HG03378 (cell line): ENCODE measurements around the gene DLD.
"Not testable (repeated sequence)": the region's sequence is repeated elsewhere in the genome, so short reads cannot be mapped to it uniquely, and the experiment has no call there.

ENCODE experiments used
- ATAC-seq: cut with Tn5 transposase; IDR thresholded peaks from one replicate; pipeline ENCODE4 v1.9.1; 2021; ENCODE audit warnings: mild to moderate bottlenecking, moderate library complexity; ENCODE audit not compliant: unreplicated experiment

The DLD gene, protein sequence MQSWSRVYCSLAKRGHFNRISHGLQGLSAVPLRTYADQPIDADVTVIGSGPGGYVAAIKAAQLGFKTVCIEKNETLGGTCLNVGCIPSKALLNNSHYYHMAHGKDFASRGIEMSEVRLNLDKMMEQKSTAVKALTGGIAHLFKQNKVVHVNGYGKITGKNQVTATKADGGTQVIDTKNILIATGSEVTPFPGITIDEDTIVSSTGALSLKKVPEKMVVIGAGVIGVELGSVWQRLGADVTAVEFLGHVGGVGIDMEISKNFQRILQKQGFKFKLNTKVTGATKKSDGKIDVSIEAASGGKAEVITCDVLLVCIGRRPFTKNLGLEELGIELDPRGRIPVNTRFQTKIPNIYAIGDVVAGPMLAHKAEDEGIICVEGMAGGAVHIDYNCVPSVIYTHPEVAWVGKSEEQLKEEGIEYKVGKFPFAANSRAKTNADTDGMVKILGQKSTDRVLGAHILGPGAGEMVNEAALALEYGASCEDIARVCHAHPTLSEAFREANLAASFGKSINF

DNA sequence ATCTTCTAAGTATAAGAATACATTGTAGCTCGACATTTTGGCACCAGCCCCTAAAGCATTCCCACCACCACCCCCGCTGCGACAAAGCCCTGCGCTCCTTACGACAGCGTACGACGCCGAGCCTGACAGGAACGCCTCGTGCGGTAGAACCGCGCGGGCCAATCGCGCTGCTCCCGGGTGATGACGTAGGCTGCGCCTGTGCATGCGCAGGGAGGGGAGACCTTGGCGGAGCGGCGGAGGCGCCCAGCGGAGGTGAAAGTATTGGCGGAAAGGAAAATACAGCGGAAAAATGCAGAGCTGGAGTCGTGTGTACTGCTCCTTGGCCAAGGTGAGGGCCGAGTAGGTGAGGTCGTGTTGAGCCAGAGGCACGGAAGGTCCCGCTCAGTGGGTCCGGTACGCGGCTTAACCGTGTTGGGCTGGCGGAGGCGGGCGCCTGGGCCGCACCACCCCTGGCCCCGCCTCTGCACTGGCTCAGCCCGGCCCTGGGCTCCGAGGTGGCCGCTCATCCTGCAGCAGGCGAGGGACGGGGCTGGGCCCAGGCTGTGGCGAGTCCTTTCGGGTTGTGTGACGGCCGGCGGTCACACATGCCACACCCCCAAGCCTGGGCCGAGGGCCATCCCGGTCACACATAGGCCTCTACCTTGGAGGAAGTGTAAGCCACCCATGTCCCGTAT, at the start of gene DLD:
Gene DLD (plus strand): TSS at position 222 of the 674 bp plus-strand sequence. CDS start 68 bp downstream, at position 290.
- ATAC-seq: peak; percentile 98

DNA sequence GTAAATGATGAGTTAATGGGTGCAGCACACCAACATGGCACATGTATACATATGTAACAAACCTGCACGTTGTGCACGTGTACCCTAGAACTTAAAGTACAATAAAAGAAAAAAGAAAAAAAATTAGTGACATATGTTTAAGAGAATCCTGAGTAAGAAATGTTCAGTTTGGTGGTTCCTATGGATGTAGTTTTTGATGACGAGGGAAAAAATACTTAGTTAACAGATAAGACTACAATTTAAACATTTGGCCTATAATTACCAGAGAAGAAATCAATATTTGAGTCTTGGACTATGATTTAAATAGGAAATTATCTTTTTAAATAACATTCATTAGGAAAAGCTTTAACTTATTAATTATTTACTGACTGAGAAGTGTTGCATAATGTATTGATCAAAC, 48.8 kb upstream of the DLD start:
- ATAC-seq: no peak

DNA sequence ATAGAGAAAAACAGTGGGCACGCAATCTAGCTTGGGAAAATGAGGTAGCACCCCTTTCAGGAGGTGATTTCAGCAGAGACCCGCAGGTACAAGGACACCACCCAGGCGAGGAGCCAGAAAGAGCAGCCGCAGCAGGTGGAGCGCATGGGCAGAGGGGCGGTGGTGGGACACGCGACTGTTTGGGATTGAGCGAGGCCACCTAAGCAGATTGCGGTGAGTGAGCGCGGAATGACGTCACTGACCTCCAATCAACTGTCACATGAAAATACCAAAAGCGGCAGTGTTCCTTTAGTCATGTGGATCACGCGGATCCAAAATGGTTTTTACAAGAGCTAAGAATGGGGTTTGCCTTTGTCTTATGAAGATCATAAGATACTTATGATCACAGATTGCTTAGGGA, 47.8 kb upstream of the DLD start:
- ATAC-seq: no peak

DNA sequence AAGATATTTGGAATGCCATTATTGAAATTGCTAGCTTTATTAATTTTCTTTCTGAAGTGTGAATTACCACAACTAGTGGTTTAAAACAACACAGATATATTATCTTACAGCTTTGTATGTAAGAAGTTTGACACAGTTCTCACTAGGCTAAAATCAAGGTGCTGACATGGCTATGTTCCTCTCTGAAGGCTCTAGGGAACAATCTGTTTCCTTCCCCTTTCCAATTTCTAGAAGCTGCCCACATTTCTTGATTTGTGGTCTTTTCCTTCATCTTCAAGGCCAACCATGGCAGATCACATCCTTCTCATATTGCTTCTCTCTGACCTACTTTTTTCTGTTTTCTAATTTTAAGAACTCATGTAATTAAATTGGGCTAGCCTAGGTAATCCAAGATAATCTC, 44.7 kb upstream of the DLD start:
- no peak for ATAC-seq

DNA sequence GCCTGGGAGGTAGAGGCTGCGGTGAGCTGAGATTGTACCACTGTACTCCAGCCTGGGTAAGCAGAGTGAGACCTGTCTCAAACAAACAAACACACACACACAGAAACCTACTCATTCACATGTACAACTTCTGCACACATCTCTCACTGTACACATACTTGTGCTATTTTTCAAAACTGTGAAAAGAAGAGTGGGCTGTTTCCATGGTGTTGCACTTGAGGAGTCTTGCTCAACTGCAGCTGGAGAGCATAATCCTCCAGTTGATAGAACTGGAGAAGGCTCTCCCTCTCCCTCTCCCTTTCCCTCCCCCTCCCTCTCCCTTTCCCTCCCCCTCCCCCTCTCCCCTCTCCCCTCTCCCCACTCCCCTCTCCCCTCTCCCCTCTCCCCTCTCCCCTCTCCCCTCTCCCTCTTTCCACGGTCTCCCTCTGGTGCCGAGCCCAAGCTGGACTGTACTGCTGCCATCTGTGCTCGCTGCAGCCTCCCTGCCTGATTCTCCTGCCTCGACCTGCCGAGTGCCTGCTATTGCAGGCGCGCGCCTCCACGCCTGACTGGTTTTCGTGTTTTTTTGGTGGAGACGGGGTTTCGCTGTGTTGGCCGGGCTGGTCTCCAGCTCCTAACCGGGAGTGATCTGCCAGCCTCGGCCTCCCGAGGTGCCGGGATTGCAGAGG, 43.7 kb upstream of the DLD start:
- ATAC-seq: no peak

DNA sequence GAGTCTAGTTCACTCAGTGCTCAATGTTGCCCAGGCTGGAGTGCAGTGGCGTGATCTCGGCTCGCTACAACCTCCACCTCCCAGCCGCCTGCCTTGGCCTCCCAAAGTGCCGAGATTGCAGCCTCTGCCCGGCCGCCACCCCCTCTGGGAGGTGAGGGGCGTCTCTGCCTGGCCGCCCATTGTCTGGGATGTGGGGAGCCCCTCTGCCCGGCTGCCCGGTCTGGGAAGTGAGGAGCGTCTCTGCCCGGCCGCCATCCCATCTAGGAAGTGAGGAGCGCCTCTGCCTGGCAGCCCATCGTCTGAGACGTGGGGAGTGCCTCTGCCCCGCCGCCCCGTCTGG, 43.2 kb upstream of the DLD start:
- ATAC-seq: not testable (repeated sequence)

DNA sequence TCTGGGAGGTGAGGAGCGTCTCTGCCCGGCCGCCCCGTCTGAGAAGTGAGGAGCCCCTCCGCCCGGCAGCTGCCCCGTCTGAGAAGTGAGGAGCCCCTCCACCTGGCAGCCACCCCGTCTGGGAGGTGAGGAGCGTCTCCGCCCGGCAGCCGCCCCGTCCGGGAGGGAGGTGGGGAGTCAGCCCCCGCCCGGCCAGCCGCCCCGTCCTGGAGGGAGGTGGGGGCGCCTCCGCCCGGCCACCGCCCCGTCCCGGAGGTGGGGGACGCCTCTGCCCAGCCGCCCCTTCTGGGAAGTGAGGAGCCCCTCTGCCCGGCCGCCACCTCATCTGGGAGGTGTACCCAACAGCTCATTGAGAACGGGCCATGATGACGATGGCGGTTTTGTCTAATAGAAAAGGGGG, 42.8 kb upstream of the DLD start:
- not testable (repeated sequence) for ATAC-seq

DNA sequence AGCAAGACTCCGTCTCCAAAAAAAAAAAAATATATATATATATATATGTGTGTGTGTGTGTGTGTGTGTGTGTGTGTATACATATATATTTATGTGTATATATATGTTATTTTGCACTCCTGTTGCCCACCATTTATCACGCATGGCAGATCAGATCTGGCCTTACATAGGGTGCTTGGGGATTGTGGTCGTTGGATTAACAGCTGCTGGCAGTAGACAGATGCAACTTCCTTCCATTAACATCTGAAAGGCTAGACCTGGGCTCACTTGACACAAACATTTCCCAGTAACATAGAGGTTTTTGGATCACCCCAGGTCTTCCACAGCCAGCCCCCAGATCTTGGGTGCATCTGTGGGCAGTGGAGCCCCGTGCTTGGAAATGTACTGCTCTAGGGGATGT, 40.8 kb upstream of the DLD start:
- no peak for ATAC-seq

DNA sequence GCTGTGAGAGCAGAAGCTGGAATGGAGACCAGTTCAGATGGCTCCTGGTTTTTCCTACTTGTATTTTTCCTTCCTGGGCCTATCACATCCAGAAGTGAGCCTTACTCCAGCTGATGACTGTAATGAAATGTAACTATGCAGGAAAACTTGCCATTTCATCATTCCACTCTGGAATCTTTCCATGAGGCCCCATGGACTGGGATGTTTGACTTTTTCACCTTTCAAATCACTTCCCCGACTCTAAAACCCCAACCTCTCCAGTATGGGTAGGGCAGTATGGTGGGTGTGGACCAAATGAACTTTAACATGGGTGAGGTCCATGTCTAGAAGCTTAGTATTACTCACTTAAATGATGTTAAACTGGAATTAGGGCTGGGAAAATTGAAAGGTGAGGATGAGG, 40.3 kb upstream of the DLD start:
- ATAC-seq: no peak

DNA sequence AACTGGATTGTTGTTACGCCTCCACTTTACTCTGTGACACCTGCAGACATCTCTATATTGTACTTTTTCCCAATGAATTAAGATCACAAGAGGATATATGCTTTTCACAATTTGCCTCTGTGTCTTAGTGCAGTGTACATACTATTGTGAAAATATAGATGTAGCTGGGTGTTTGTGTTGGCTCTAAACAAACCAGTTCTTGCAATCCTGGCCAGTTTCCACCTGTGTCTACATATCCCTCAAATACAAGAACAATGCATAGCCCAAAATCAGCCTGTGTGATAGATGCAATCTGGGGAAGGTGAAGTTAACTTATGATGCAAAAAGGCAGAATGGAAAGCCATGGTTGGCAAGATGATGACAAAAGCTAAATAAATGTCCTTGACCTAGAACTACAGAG, 36.5 kb upstream of the DLD start:
- no peak for ATAC-seq

DNA sequence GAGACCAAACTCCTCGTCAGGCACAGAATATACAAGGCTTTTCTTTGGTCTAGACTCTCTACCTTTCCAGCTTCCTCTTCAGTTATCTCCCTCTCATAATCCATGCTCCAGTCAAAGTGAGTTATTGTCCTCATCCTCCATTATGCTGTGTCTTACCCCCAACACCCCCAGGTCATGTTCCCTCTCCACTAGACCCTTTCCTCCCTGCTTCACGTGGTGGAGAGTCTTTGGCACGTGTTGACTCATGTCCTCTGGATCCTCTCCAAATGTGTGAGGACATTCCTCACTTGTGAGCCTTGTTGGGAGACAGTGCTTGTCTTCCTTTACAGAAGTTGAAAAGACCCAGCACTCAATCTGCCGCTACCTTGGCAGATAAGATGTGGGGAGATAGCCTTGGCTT, 36.0 kb upstream of the DLD start:
- ATAC-seq: no peak

DNA sequence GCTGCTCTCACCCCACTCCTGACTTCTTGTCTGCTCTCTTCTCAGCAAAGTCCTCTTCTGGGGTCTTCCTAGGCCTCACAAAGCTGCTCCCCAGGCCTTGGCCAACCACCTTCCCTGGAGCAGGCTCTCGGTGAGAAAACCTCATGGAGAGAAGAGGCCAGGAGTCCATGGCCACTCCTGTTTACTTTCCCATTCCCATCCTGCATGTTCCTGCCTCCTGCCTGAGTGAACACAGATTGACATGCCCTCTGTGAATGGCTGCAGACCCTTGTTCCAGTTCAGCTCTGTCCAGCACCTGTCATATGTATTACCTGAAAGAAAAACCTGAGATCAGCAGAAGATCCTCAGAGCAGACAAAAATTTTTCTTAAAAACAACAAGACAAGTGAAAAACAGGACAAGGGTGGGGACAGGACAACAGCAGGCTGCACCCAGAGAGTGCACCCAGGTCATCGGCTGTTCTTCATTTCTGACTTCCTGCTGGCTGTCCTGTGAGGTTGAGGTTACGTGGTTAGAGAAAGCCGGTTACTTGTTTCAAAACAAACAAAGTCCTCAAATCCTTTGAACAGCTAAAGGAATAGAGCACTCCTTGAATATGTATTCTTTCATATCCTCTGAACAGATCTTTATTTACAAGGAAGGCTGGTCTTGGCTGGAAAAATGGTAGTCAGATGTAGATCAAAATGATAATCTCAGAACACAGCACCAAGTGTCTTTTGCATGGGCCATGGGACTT, 34.0 kb upstream of the DLD start:
- no peak for ATAC-seq

DNA sequence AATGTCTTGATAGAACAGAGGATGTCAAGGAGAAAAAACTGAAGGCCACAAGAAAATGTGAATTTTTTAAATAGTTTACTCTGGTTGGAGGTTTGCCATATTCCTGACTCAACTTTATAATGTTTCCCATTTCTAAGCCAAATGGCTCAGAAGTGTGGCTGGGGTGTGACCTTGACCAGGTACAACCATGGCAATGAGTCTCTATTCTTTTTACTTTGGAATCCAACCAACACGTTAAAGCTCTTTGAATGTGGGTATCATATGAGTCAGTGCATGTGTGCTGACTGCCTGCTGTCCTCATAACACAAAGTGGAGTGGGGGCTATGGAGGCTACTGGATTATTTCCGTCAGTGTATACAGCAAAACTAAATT, 33.5 kb upstream of the DLD start:
- ATAC-seq: no peak

DNA sequence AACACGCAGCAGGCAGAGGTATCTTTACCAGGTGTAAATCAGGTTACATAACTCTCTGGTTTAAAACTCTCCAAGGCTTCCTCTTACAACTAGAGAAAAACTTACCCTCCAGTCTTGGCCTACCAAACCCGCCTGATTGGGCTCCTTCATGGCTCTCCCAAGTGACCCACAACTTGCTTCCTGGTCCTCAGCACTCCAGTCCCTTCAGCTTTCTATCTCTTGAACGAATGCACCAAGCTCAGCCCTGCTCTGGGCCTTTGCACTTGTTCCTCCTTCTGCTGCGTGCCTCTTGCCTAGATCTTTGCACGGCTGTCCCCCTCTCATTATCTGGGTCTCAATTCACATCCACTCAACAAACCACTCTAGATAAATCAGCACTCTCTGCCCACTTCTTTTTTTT, 32.7 kb upstream of the DLD start:
- no peak for ATAC-seq

DNA sequence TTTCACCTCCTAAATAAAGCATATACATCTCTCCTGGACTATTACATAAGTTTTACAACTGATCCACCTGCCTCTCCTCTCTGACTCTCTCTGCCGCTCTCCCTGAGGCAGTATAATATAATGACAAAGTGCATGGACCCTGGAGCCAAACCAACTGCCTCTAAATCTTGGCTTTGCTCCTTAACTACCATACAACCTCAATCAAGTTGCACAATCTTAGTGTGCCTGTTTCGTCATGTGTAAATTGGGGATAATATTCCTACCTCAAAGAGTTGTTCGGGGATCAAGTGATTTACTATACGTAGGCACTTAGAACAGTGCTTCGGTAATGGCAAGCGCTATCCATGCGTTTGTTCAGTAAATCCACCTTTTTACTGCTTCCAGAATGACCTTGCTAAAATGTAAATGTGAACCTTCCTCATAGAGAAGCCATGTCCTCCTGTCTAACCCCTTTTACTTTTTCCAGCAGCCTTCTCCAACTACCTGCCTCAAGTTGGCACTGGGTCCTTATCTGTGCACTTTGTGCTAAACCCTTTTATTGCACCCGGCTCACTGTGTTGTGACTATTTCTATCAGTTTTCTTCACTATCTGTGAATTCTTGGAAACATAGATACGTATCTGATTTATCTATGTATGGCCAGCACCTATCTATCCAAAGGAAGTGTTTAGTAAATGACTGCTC, 30.6 kb upstream of the DLD start:
- ATAC-seq: no peak

DNA sequence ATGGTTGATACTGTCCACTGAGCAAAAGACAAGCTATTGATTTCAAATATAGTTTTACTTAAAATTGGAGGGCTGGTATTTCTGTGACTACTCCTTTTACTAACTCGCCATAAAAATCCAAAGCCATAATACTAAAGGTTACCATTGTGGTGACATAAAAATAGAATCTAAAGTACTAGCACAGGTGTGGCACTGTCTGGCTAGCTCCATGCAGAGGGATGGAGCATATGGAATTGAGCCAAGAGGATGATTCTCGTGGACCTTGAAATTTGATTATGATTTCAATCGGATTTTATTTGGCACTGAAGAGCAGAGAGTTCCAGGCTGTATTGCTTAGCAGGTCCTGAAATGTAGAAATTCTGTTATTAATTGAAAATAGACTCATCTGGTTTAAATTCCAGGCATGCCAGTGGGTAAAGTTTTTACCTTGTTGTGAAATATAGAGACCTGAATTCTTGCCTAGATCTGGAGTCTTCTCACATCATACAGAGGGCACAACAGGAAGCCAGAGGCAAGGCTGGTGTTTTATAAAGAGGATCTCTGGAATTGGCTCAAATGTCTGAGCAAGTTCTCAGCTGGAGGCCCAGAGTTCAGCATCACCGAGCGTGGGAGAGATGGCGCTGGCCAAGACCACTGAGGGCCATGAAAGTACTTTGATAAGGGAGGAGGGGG, 29.9 kb upstream of the DLD start:
- ATAC-seq: no peak

DNA sequence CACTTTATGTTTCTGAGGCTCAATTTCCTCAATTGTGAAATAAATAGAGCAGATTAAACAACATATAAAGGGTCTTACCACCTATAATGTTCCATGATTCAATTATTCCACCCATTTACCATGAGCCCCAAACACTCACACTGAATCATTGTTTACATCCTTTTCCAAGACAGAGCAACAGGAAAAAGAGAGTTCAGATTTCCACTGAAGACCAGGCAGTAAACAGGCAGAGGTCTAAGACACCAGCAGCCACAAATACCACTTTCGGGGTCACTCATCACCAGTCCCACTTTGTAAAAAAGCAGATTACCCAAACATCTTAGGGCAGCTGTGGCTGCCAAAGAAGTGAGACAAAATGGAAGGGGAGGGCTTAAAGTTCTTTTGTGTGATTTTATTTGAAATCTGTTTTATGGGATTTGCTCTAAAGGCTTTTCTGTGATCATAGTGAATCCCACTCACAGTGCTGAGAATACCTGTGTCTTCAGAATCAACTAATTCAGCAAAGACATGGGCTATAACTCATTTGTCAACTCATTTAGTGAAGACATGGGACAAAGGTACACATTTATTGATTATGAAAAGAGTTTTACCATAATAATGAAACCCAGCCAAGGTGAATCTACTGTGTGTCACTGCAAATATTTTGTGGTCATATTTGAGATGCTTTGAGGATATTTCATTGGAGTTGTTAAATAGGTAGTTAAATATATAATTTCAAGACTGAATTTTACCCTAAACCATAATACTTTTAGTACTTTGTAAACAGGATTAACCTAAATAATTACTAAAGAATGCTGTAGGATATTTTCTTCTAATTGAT, 24.8 kb upstream of the DLD start:
- ATAC-seq: no peak

DNA sequence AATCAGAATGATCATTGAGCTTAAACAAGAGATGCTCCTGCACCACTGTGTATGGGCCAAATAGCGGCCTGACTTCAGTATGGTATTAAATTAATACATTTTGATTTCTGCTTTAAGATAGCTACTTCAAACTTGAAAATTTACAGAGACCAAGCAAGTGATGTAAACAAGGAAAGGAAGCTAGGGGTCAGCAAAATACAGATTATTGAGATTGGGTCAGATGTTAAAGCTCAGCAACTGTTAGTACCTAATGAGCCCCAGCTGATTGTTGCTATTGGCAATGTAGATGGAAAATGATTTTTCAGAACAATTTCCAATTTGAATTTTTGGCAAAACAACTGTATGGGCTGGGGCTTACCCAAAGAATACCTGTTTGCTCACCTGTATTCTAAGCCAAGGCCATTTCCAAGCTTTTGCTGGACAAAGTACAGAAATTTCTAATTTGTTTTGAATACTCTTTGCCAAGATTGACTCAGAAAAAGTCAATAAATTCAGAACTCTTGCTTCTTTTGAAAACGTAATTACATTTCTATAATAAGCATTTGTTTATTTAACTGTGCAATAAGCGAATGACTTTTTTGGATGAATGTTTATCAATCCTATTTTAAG, 23.0 kb upstream of the DLD start:
- ATAC-seq: no peak

DNA sequence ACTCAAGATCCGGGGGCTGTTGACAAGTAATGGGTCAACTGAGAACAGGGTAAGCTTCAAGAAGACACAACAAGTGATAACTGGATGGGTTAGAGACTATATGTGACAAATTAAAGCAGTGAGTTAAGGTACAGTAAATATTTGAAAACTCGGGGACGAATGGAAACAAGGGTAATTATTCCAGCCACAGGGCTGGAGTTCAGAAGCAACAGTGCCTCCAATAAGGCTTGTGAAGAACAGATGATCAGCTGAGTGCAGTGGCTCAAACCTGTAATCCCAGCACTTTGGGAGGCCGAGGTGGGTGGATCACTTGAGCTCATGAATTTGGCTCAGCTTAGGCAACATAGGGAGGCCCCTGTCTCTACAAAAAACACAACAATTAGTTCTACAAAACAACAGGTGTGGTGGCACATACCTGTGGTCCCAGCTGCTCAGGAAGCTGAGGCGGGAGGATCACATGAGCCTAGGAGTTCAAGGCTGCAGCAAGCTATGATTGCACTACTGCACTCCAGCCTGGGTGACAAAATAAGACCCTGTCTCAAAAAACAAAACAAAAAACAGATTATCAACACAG, 20.5 kb upstream of the DLD start:
- no peak for ATAC-seq
